ENCODE data around the gene PALM.

Gene PALM

DNA sequence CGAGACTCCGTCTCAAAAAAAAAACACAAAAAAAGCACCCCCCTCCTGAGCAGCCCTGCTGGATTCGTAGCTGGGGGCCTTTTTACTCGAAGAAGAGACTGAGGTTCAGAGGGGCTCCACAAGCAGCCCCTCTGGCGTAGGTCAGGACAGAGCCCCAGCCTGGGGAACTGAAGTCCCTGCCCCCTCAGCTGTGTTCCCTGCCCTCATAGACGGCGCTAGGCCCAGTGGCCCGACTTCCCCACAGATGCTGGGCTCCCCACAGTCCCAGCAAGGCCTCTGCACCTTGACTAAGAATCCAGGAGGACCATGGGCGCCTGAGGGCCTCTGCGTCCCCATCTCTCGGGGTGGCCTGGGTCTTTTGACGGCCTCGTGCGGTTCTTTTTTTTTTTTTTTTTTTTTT, 41.1 kb downstream of the PALM start:
- TF ChIP-seq ISL1 (CRISPR knock-in tag; IDR thresholded peaks at IDR 0.05) (no peak), ARNTL (CRISPR knock-in tag; IDR thresholded peaks at IDR 0.05; ENCODE audit: borderline replicate concordance, low read depth) (no peak), TCF4 (CRISPR knock-in tag; IDR thresholded peaks at IDR 0.05; ENCODE audit: borderline replicate concordance) (no peak), GLIS3 (CRISPR knock-in tag; IDR thresholded peaks at IDR 0.05) (no peak), ZNF70 (CRISPR knock-in tag; IDR thresholded peaks at IDR 0.05) (no peak), ZNF565 (CRISPR knock-in tag; conservative IDR thresholded peaks at IDR 0.05; ENCODE audit: low read depth) (no peak), BACH2 (CRISPR knock-in tag; IDR thresholded peaks at IDR 0.05; ENCODE audit: borderline replicate concordance) (no peak), ZFP30 (CRISPR knock-in tag; IDR thresholded peaks at IDR 0.05) (no peak), CSDC2 (CRISPR knock-in tag; IDR thresholded peaks at IDR 0.05) (no peak), SNAI2 (CRISPR knock-in tag; IDR thresholded peaks at IDR 0.05) (no peak), ZFP3 (CRISPR knock-in tag; IDR thresholded peaks at IDR 0.05) (no peak)
- TF ChIP-seq, protein P1, sequence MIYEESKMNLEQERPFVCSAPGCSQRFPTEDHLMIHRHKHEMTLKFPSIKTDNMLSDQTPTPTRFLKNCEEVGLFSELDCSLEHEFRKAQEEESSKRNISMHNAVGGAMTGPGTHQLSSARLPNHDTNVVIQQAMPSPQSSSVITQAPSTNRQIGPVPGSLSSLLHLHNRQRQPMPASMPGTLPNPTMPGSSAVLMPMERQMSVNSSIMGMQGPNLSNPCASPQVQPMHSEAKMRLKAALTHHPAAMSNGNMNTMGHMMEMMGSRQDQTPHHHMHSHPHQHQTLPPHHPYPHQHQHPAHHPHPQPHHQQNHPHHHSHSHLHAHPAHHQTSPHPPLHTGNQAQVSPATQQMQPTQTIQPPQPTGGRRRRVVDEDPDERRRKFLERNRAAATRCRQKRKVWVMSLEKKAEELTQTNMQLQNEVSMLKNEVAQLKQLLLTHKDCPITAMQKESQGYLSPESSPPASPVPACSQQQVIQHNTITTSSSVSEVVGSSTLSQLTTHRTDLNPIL (CRISPR knock-in tag; IDR thresholded peaks at IDR 0.05; ENCODE audit: low read depth): no peak
- TF ChIP-seq, protein P2, sequence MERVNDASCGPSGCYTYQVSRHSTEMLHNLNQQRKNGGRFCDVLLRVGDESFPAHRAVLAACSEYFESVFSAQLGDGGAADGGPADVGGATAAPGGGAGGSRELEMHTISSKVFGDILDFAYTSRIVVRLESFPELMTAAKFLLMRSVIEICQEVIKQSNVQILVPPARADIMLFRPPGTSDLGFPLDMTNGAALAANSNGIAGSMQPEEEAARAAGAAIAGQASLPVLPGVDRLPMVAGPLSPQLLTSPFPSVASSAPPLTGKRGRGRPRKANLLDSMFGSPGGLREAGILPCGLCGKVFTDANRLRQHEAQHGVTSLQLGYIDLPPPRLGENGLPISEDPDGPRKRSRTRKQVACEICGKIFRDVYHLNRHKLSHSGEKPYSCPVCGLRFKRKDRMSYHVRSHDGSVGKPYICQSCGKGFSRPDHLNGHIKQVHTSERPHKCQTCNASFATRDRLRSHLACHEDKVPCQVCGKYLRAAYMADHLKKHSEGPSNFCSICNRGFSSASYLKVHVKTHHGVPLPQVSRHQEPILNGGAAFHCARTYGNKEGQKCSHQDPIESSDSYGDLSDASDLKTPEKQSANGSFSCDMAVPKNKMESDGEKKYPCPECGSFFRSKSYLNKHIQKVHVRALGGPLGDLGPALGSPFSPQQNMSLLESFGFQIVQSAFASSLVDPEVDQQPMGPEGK (CRISPR knock-in tag; IDR thresholded peaks at IDR 0.05; ENCODE audit: borderline replicate concordance): no peak
- TF ChIP-seq, protein P3, sequence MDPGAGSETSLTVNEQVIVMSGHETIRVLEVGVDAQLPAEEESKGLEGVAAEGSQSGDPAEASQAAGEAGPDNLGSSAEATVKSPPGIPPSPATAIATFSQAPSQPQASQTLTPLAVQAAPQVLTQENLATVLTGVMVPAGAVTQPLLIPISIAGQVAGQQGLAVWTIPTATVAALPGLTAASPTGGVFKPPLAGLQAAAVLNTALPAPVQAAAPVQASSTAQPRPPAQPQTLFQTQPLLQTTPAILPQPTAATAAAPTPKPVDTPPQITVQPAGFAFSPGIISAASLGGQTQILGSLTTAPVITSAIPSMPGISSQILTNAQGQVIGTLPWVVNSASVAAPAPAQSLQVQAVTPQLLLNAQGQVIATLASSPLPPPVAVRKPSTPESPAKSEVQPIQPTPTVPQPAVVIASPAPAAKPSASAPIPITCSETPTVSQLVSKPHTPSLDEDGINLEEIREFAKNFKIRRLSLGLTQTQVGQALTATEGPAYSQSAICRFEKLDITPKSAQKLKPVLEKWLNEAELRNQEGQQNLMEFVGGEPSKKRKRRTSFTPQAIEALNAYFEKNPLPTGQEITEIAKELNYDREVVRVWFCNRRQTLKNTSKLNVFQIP (CRISPR knock-in tag; IDR thresholded peaks at IDR 0.05; ENCODE audit: borderline replicate concordance, low read depth): no peak

DNA sequence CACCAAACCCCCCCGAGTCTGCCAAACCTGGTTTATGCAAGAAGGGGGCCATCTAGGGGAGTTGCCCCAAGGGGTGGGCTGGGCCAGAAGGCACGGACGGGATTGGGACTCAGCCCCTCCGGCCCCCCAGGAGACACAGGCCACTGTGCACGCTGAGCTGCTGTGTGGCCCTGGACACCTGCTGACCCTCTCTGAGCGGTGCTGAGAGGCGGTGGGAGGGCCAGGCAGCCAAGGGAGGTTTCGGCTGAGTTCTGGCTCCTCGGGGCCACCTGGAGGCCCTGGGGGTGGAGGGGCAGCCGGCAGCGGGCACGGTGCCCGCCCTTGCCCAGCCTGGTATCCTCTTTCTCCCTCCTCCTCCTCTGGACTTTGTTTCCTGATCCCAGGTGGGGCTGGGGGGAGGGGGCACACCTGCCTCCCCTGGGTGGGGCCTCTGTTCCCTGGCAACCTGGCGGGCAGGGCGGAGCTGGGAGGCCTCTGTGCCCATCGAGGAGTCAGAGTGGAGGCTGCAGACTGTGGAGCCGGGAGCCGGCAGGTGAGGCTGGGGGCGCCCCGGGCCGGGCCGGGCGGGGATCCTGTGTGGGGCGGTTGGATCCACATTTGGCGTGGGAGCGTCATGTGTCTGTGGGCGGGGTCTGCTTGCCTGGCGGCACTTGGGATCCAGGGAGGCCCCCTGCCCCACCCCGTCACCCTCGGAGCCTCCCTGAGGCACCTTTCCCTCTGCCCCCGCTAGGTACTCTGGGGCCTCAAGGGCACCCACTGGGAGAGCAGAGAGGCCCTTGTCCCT, 42.1 kb downstream of the PALM start, which contains the start of gene MISP:
Gene MISP, plus strand, starts transcription at position 473 of the 784 bp plus-strand sequence. CDS start 5,835 bp downstream, outside the sequence.
- ATAC-seq: peak; percentile 12; the same call in 2 of the 3 replicates
- TF ChIP-seq ZFP3 (CRISPR knock-in tag; IDR thresholded peaks at IDR 0.05) (no peak), ZFP30 (CRISPR knock-in tag; IDR thresholded peaks at IDR 0.05) (no peak), RARB (CRISPR knock-in tag; IDR thresholded peaks at IDR 0.05) (no peak), PPARA (CRISPR knock-in tag; IDR thresholded peaks at IDR 0.05; ENCODE audit: borderline replicate concordance) (no peak), OSR1 (CRISPR knock-in tag; IDR thresholded peaks at IDR 0.05) (no peak), ARNTL (CRISPR knock-in tag; IDR thresholded peaks at IDR 0.05; ENCODE audit: borderline replicate concordance, low read depth) (no peak), ZNF565 (CRISPR knock-in tag; conservative IDR thresholded peaks at IDR 0.05; ENCODE audit: low read depth) (no peak), SNAI2 (CRISPR knock-in tag; IDR thresholded peaks at IDR 0.05) (no peak), ZNF8 (CRISPR knock-in tag; IDR thresholded peaks at IDR 0.05) (no peak)

More for the DNA sequence above, 41.1 kb downstream of the PALM start:
- ATAC-seq: no peak

DNA sequence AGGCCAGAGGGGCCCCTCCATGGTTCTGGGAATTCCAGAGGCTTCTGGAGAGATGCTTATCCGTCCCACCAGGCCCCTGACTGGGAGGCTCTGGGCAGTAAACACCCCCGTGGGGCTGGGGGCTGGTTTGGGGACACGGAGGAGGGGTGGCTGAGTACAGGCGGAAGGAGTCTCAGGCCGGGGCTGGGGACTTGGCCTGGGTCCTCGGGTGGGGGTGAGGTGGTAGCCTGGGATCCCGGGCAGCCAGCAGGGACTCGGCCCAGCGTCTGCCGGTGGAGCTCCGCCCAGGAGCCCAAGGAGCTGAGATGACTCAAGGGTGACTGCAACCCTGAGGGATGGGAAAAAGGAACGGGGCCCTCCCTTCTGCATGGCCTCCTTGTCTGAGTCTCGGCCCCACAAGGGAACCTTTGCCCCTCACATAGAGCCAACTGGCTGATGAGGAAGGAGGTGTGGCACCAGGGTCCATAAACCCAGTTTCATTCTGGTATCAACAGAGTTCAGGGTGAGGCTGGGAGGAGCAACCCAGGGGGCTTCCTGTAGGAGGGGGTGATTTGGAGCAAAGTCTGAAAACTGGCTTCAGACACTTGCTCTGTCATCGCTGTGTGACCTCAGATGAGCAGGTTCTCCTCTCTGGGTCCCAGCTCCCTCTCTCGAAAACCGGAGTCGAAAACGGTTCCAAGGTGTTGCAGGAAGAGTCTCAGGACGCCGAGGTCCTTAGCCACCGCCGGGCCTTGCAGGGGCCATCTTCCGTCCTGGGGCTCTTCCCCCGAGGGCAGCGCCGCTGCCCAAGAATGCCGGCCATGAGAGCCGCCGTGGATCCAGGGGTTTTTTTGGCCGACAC, 43.0 kb downstream of the PALM start:
- peak; percentile 85 for ATAC-seq

More for the DNA sequence above, 43.0 kb downstream of the PALM start:
- TF ChIP-seq, protein P4, sequence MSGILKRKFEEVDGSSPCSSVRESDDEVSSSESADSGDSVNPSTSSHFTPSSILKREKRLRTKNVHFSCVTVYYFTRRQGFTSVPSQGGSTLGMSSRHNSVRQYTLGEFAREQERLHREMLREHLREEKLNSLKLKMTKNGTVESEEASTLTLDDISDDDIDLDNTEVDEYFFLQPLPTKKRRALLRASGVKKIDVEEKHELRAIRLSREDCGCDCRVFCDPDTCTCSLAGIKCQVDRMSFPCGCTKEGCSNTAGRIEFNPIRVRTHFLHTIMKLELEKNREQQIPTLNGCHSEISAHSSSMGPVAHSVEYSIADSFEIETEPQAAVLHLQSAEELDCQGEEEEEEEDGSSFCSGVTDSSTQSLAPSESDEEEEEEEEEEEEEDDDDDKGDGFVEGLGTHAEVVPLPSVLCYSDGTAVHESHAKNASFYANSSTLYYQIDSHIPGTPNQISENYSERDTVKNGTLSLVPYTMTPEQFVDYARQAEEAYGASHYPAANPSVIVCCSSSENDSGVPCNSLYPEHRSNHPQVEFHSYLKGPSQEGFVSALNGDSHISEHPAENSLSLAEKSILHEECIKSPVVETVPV (CRISPR knock-in tag; IDR thresholded peaks at IDR 0.05): no peak

All from SK-N-SH treated with all-trans-retinoic acid at 6 μM for 48 hours (cell line).